GM06990 (cell line): Measurements from ENCODE around the gene GMPPA.
A peak's percentile ranks its signal among the peaks of the same experiment; 100 is the strongest.

Experiments used
- DNase-seq: peaks from one replicate; pipeline ENCODE4 v3.0.0-alpha.2; 2011; ENCODE audit not compliant: insufficient read length; ENCODE audit errors: extremely low read depth
- H3K27me3 ChIP-seq: replicated peaks from 2 replicates; pipeline ENCODE4 v1.6.0; 2011; ENCODE audit warnings: low read length; ENCODE audit not compliant: control insufficient read depth, insufficient read depth
- H3K36me3 ChIP-seq: 2 replicates; pipeline ENCODE4 v1.5.1; 2011; ENCODE audit warnings: low read length; ENCODE audit not compliant: control insufficient read depth, insufficient read depth
- H3K4me3 ChIP-seq: replicated peaks from 2 replicates; pipeline ENCODE4 v1.5.1; 2011; ENCODE audit warnings: low read depth, mild to moderate bottlenecking, control low read depth, low read length
- CTCF ChIP-seq: IDR thresholded peaks from 2 replicates; pipeline ENCODE4 v1.5.1; 2011; ENCODE audit warnings: low read length, control low read depth, mild to moderate bottlenecking, inconsistent platforms; ENCODE audit not compliant: insufficient read depth, poor library complexity, severe bottlenecking

GMPPA gene

GRCh38 chr2:219499555-219499954 is 864 bp downstream of the GMPPA start:
- Histone ChIP-seq H3K27me3 (no peaks in the 10 kb centered on the region; the same call in 1 of the 2 replicates), H3K36me3 (peaks cover 11% of the 10 kb centered on the region), H3K4me3 (peak overlapping the region; percentile 83)
- TF ChIP-seq CTCF: no peak
- no peak for DNase-seq

- no peak for DNase-seq
- peak; percentile 45 for TF ChIP-seq CTCF
- Histone ChIP-seq H3K27me3 (no peaks in the 10 kb centered on the region; the same call in 1 of the 2 replicates), H3K4me3 (peak overlapping the region; percentile 83), H3K36me3 (peaks cover 15% of the 10 kb centered on the region)
Observed at GRCh38 chr2:219500135-219500534, 1.4 kb downstream of the GMPPA start.

GRCh38 chr2:219501849-219502248 is 3.2 kb downstream of the GMPPA start:
- no peak overlapping the region for H3K4me3 ChIP-seq
- DNase-seq: no peak
- H3K27me3 ChIP-seq: no peaks in the 10 kb centered on the region
- H3K36me3 ChIP-seq: peaks cover 23% of the 10 kb centered on the region
- TF ChIP-seq CTCF: no peak

GRCh38 chr2:219502618-219503017 is 3.9 kb downstream of the GMPPA start:
- no peak for DNase-seq
- H3K27me3 ChIP-seq: no peaks in the 10 kb centered on the region
- no peak for TF ChIP-seq CTCF
- H3K4me3 ChIP-seq: no peak overlapping the region
- H3K36me3 ChIP-seq: peaks cover 23% of the 10 kb centered on the region

GRCh38 chr2:219505585-219505984 is 6.9 kb downstream of the GMPPA start:
- Histone ChIP-seq H3K4me3 (no peak overlapping the region), H3K36me3 (peaks cover 25% of the 10 kb centered on the region), H3K27me3 (no peaks in the 10 kb centered on the region; the same call in 1 of the 2 replicates)
- DNase-seq: no peak
- no peak for TF ChIP-seq CTCF
